Suprapubic skin (tissue), 4 donors: ENCODE results near the gene LOC128125822.

Experiments used
- CTCF ChIP-seq, 2 donors: fragments of 200-600 bp in 1 of 2; fragments of 450-650 bp in 1 of 2; sonication (generic) in 1 of 2; IDR thresholded peaks; one replicate each; pipeline ENCODE4 v1.5.1; 2016 to 2019; ENCODE audit warnings: antibody characterized with exemption in 2 of 2, mild to moderate bottlenecking in 1 of 2, moderate library complexity in 1 of 2
- EP300 ChIP-seq: sonication (generic); formaldehyde crosslinking; IDR thresholded peaks from one replicate; pipeline ENCODE4 v1.6.1; 2017; ENCODE audit warnings: antibody characterized with exemption
- POLR2A ChIP-seq, 2 donors: fragments of 450-650 bp; IDR thresholded peaks; one replicate each; pipeline ENCODE4 v1.6.1; 2017; ENCODE audit warnings: antibody characterized with exemption in 2 of 2, mild to moderate bottlenecking in 2 of 2, moderate library complexity in 2 of 2
- POLR2AphosphoS5 ChIP-seq, 3 donors: sonication (generic); formaldehyde crosslinking; IDR thresholded peaks; one replicate each; pipeline ENCODE4 v1.6.1; 2017; ENCODE audit warnings: antibody characterized with exemption in 3 of 3

- TF ChIP-seq CTCF (IDR thresholded peaks at IDR 0.05): no peak
- TF ChIP-seq POLR2A (IDR thresholded peaks at IDR 0.05): no peak
- TF ChIP-seq POLR2AphosphoS5 (IDR thresholded peaks at IDR 0.05): no peak
- TF ChIP-seq EP300: no peak
Observed at GRCh38 chr6:63600136-63600535, 27.9 kb downstream of the LOC128125822 start.
